HepG2 (cell line): ENCODE measurements around the gene FBXL13. TPM values are rescaled to one million over a fixed set of nuclear protein-coding genes. Genes with fewer than 3 reads are reported as not detected.

Experiments
- ATAC-seq: fragments of 200-7000 bp; cut with Tn5 transposase; 3 replicates; pipeline ENCODE4 v1.9.1; 2020; ENCODE audit warnings: mild to moderate bottlenecking, moderate library complexity
- BruUV-seq: library from RNA; stranded (reverse); fragments of 400-500 nt; replicated peaks from 2 replicates; lab custom pipeline; 2021; lab: Mats Ljungman, UMichigan
- CTCF ChIA-PET: fragments of 300-600 bp; formaldehyde crosslinking; extraction: SDS; loops from one replicate; lab custom pipeline; 2021; ENCODE audit warnings: low total read pairs, inconsistent platforms, low intra/inter-chr PET ratio; lab: Yijun Ruan, JAX
- POLR2A ChIA-PET: fragments of 350-600 bp; sonication (Branson Sonifier 250); formaldehyde crosslinking; loops from one replicate; lab custom pipeline; 2020; ENCODE audit warnings: antibody characterized with exemption, inconsistent platforms; lab: Yijun Ruan, JAX
- DNase-seq: peaks from one replicate; pipeline ENCODE4 v3.0.0-alpha.2; 2015; ENCODE audit warnings: low spot score
- FAIRE-seq: peaks from 3 replicates; lab custom pipeline; 2011; peaks lifted over from hg19 to GRCh38; lab: Jason Lieb, UNC
- H2AFZ ChIP-seq: one replicate; pipeline ENCODE4 v1.6.1; 2011; ENCODE audit warnings: low read length, inconsistent platforms
- H3K27ac ChIP-seq: fragments of 300-600 bp; 3 replicates; pipeline ENCODE4 v1.8.0; 2011; ENCODE audit warnings: mixed run types, mild to moderate bottlenecking, mixed read lengths, low read length, inconsistent platforms; ENCODE audit not compliant: insufficient read depth; ENCODE audit errors: extremely low read length
- H3K27me3 ChIP-seq, 2 experiments: fragments of 200-600 bp in 1 of 2; 2 replicates in 1 of 2; 3 replicates in 1 of 2; pipeline versions ENCODE4 v1.6.0 to v1.8.0; 2011; ENCODE audit warnings: low read length in 2 of 2, mild to moderate bottlenecking in 2 of 2, moderate library complexity in 2 of 2, inconsistent platforms in 1 of 2; ENCODE audit not compliant: insufficient read depth in 2 of 2, control insufficient read depth in 1 of 2
- H3K36me3 ChIP-seq, 2 experiments: fragments of 200-600 bp in 1 of 2; replicated peaks in 1 of 2; 2 replicates in 1 of 2; 3 replicates in 1 of 2; pipeline versions ENCODE4 v1.5.1 to v1.8.0; 2011; ENCODE audit warnings: low read length in 2 of 2, inconsistent platforms in 1 of 2; ENCODE audit not compliant: insufficient read depth in 2 of 2, control insufficient read depth in 1 of 2
- H3K4me1 ChIP-seq: 2 replicates; pipeline ENCODE4 v1.5.1; 2012; ENCODE audit warnings: low read length, inconsistent platforms; ENCODE audit not compliant: insufficient read depth
- H3K4me2 ChIP-seq: 2 replicates; pipeline ENCODE4 v1.6.0; 2011; ENCODE audit warnings: low read depth, low read length, inconsistent platforms
- H3K4me3 ChIP-seq, 3 experiments: fragments of 200-600 bp in 1 of 3; sonication (generic), shearing (Covaris generic) in 1 of 3; replicated peaks in 1 of 3; 2 replicates each; pipeline ENCODE4 v1.5.1; 2011 to 2016; ENCODE audit warnings: low read length in 3 of 3, inconsistent platforms in 2 of 3, low read depth in 2 of 3, mild to moderate bottlenecking in 2 of 3, control low read depth in 1 of 3, mixed read lengths in 1 of 3; ENCODE audit not compliant: insufficient read depth in 1 of 3
- H3K79me2 ChIP-seq: one replicate; pipeline ENCODE4 v1.6.1; 2011; ENCODE audit warnings: low read length, inconsistent platforms; ENCODE audit not compliant: insufficient read depth
- H3K9ac ChIP-seq: 2 replicates; pipeline ENCODE4 v1.6.0; 2011; ENCODE audit warnings: mild to moderate bottlenecking, low read depth, low read length, inconsistent platforms; ENCODE audit not compliant: insufficient read depth
- H3K9me3 ChIP-seq: 2 replicates; pipeline ENCODE4 v1.5.1; 2012; ENCODE audit warnings: mild to moderate bottlenecking, low read length
- H4K20me1 ChIP-seq: 2 replicates; pipeline ENCODE4 v1.6.0; 2011; ENCODE audit warnings: inconsistent platforms, mild to moderate bottlenecking, low read length, moderate library complexity; ENCODE audit not compliant: insufficient read depth
- GATAD2A ChIP-seq: IDR thresholded peaks from 2 replicates; pipeline ENCODE4 v1.6.1; 2016
- PTBP1 ChIP-seq: fragments of 200-400 bp; formaldehyde crosslinking; IDR thresholded peaks from 2 replicates; pipeline ENCODE4 v1.6.1; 2018; ENCODE audit warnings: low read length, low read depth; ENCODE audit not compliant: poor library complexity, severe bottlenecking
- TCF7 ChIP-seq: sonication (generic); IDR thresholded peaks from 2 replicates; pipeline ENCODE4 v1.6.1; 2016; ENCODE audit warnings: antibody characterized with exemption, low read depth
- TOPORS ChIP-seq: sonication (generic); formaldehyde crosslinking; IDR thresholded peaks from 2 replicates; pipeline ENCODE4 v1.8.0; 2023; ENCODE audit warnings: mild to moderate bottlenecking, missing genetic modification reagents
- ZFY ChIP-seq: sonication (generic); formaldehyde crosslinking; IDR thresholded peaks from 2 replicates; pipeline ENCODE4 v1.4.0; 2020; ENCODE audit warnings: missing genetic modification reagents
- ZNF615 ChIP-seq: sonication (generic); formaldehyde crosslinking; IDR thresholded peaks from 2 replicates; pipeline ENCODE4 v1.5.0; 2020; ENCODE audit warnings: mild to moderate bottlenecking, missing genetic modification reagents, borderline replicate concordance
- ZNF672 ChIP-seq: sonication (generic); formaldehyde crosslinking; IDR thresholded peaks from 2 replicates; pipeline ENCODE4 v1.8.1; 2022; ENCODE audit warnings: missing genetic modification reagents
- ZNF83 ChIP-seq: sonication (generic); formaldehyde crosslinking; IDR thresholded peaks from 2 replicates; pipeline ENCODE4 v1.4.0; 2020; ENCODE audit warnings: missing genetic modification reagents, mild to moderate bottlenecking, borderline replicate concordance
- WGBS: methylation state at CpG from one replicate; pipeline ENCODE4 v1.1.6; 2017; ENCODE audit warnings: low lambda C conversion rate; 5-methylcytosine and 5-hydroxymethylcytosine counted together
- in situ Hi-C: cut with HindIII; loops from 2 replicates; pipeline ENCODE4 v1.10.0; 2017; ENCODE audit warnings: low pct_unique_long_range_greater_than_20kb; ENCODE audit not compliant: extremely low pct_ligation_motif_present
- intact Hi-C: fragments of 100-400 bp; cut with micrococcal nuclease; formaldehyde crosslinking; loops from one replicate; pipeline ENCODE4 v1.10.0; 2022; ENCODE audit not compliant: unreplicated experiment
- polyA plus RNA-seq, 8 experiments: library from polyadenylated mRNA; depleted of rRNA in 3 of 8; stranded (reverse) in 7 of 8; unstranded in 1 of 8; fragments of >200 nt; fragmentation: Illumina TruSeq in 4 of 8; extraction: Trizol in 4 of 8; gene quantifications; 2 replicates each; pipeline versions ENCODE4 v1.2.1 to v1.2.3, GENCODE V29; 2011 to 2016; ENCODE audit warnings: low read depth in 4 of 8, missing spikeins in 1 of 8, mixed read lengths in 1 of 8; ENCODE audit not compliant: insufficient read depth in 1 of 8
- total RNA-seq, 5 experiments: library from RNA; depleted of rRNA; stranded (reverse); fragments of >200 nt; fragmentation: Illumina TruSeq; extraction: Trizol; gene quantifications; 2 replicates each; pipeline ENCODE4 v1.2.3, GENCODE V29; 2016; ENCODE audit warnings: low read depth in 1 of 5
- TF ChIP-seq, protein P1 (sequence below): IDR thresholded peaks from 2 replicates; pipeline ENCODE4 v1.6.1; 2018; ENCODE audit warnings: missing genetic modification reagents, mild to moderate bottlenecking, missing compliant biosample characterization
- TF ChIP-seq, protein P2 (sequence below): IDR thresholded peaks from 2 replicates; pipeline ENCODE4 v1.6.1; 2012; ENCODE audit warnings: low read depth, low read length, improper control_type of control experiment

Gene FBXL13
- total and polyA plus RNA-seq, 2 of the 13 experiments (the other 11 are each of a cell fraction or from before 2014, with no cell fraction given): 0.24 to 0.77 TPM

DNA sequence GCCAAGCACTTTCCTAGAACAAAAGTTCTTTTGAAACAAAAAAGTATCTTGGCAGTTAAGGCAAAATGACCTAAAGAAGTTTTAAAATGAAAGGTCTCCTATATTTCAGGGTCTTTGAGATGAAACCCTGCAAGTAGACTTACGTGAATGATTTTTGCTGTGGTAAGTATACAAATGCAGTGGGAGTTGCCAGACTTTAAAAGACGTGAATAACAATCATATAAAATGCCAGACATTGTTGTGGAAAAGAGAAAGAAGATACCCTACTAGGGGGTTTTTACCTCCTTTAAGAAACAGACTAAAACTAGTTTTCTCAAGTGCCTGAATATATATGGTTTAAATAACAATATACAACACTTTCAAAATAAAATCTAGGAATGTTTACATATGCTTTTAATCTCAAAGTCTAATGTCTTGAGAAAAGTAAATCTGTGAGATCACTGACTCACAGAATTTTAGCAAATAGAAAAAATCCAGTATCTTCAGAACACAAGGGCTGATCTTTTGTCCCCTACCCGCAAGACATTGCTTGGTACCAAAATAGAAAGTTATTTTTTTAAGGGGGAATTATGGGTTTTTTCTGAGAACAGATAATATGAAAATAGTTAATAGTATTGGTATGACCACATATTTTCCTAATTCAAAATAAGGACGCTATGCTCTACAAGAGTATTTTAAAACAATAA is 132.3 kb downstream of the FBXL13 start:
- Histone ChIP-seq H4K20me1 (no peaks in the 10 kb centered on the region), H3K27me3 (peaks cover 0 to 1% of the 10 kb centered on the region in 2 experiments; a peak in 1 of 5 replicates), H3K9ac (no peak overlapping the region), H3K4me2 (no peak overlapping the region), H2AFZ (no peak overlapping the region), H3K79me2 (no peaks in the 10 kb centered on the region), H3K9me3 (no peaks in the 10 kb centered on the region), H3K27ac (no peak overlapping the region), H3K4me1 (no peaks in the 10 kb centered on the region), H3K36me3 (no peaks in the 10 kb centered on the region), H3K4me3 (no peak overlapping the region)
- in situ Hi-C loops: no loop called here
- BruUV-seq: no TSS peak
- ATAC-seq (no peak), DNase-seq (no peak), FAIRE-seq (no peak)
- WGBS: 63% methylated on average over 4 of the region's 4 CpGs
- ChIA-PET POLR2A (no interaction called here), CTCF (no interaction called here)
- TF ChIP-seq TOPORS (CRISPR knock-in tag): no peak
- TF ChIP-seq, protein P1, sequence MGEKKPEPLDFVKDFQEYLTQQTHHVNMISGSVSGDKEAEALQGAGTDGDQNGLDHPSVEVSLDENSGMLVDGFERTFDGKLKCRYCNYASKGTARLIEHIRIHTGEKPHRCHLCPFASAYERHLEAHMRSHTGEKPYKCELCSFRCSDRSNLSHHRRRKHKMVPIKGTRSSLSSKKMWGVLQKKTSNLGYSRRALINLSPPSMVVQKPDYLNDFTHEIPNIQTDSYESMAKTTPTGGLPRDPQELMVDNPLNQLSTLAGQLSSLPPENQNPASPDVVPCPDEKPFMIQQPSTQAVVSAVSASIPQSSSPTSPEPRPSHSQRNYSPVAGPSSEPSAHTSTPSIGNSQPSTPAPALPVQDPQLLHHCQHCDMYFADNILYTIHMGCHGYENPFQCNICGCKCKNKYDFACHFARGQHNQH (CRISPR knock-in tag): no peak
- intact Hi-C loops: no loop called here

DNA sequence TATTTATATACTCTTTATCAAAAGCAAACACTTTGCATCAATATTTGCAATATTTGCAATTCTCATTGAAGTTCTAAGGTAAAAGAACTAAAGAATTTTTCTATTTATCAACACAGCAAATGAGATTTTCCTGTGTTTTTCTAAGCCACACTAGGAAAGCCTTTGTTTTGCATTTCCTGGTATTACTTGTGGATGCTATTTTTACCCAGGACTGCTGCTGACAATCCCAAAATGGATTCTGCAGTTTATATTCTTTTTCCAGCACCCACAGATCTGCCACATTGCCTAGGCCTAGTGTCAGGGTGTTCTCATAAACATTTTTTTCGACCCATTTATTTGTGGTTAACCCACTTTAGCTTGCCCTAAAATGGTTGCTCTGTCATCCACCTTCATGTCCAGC is 135.9 kb downstream of the FBXL13 start:
- no TSS peak for BruUV-seq
- no peak for TF ChIP-seq GATAD2A (CRISPR knock-in tag)
- TF ChIP-seq ZNF83: no peak
- TF ChIP-seq ZNF615 (CRISPR knock-in tag): no peak
- no peak for TF ChIP-seq ZFY
- no peak for TF ChIP-seq ZNF672 (CRISPR knock-in tag)
- TF ChIP-seq, protein P2, sequence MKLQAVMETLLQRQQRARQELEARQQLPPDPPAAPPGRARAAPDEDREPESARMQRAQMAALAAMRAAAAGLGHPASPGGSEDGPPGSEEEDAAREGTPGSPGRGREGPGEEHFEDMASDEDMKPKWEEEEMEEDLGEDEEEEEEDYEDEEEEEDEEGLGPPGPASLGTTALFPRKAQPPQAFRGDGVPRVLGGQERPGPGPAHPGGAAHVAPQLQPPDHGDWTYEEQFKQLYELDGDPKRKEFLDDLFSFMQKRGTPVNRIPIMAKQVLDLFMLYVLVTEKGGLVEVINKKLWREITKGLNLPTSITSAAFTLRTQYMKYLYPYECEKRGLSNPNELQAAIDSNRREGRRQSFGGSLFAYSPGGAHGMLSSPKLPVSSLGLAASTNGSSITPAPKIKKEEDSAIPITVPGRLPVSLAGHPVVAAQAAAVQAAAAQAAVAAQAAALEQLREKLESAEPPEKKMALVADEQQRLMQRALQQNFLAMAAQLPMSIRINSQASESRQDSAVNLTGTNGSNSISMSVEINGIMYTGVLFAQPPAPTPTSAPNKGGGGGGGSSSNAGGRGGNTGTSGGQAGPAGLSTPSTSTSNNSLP: no peak
- TF ChIP-seq PTBP1: no peak
- TF ChIP-seq TCF7: no peak
- CTCF ChIA-PET: no interaction called here
- Histone ChIP-seq H3K4me3 (no peak overlapping the region), H3K79me2 (no peaks in the 10 kb centered on the region), H3K9me3 (no peaks in the 10 kb centered on the region), H2AFZ (no peak overlapping the region), H3K27ac (no peak overlapping the region), H3K4me2 (no peak overlapping the region), H3K36me3 (no peaks in the 10 kb centered on the region), H3K27me3 (peaks cover 0 to 1% of the 10 kb centered on the region in 2 experiments; a peak in 1 of 5 replicates), H4K20me1 (no peaks in the 10 kb centered on the region), H3K4me1 (no peaks in the 10 kb centered on the region), H3K9ac (no peak overlapping the region)
- DNase-seq (no peak), FAIRE-seq (no peak), ATAC-seq (no peak)
- intact Hi-C loops (no loop called here), in situ Hi-C loops (no loop called here)
- POLR2A ChIA-PET: no interaction called here
- WGBS: 15% methylated on average over 1 of the region's 1 CpG
